HEK293T (cell line): ENCODE measurements around the gene TMEM181.
"Not testable (repeated sequence)": the region's sequence is repeated elsewhere in the genome, so short reads cannot be mapped to it uniquely, and the experiment has no call there.

Experiments
- CTCF ChIA-PET: fragments of 350-600 bp; formaldehyde crosslinking; extraction: SDS; loops from one replicate; lab custom pipeline; 2021; ENCODE audit warnings: antibody characterized with exemption, inconsistent platforms; lab: Yijun Ruan, JAX
- POLR2A ChIA-PET: fragments of 350-600 bp; formaldehyde crosslinking; extraction: SDS; loops from one replicate; lab custom pipeline; 2020; ENCODE audit warnings: antibody characterized with exemption, inconsistent platforms; lab: Yijun Ruan, JAX
- DNase-seq: peaks from one replicate; pipeline ENCODE4 v3.0.0; 2012; ENCODE audit warnings: mixed read lengths; ENCODE audit errors: extremely low spot score
- ARNT ChIP-seq: fragments of 450-650 bp; IDR thresholded peaks from 2 replicates; pipeline ENCODE4 v1.6.1; 2017; ENCODE audit warnings: mild to moderate bottlenecking
- BHLHE40 ChIP-seq: fragments of 450-650 bp; IDR thresholded peaks from 2 replicates; pipeline ENCODE4 v1.6.1; 2016; ENCODE audit warnings: mild to moderate bottlenecking, moderate library complexity, borderline replicate concordance
- CTBP1 ChIP-seq: fragments of 450-650 bp; IDR thresholded peaks from 2 replicates; pipeline ENCODE4 v1.6.1; 2016; ENCODE audit warnings: borderline replicate concordance
- ELF4 ChIP-seq: fragments of 450-650 bp; IDR thresholded peaks from 2 replicates; pipeline ENCODE4 v1.6.1; 2017; ENCODE audit warnings: antibody characterized with exemption
- FOXA1 ChIP-seq: fragments of 450-650 bp; IDR thresholded peaks from 2 replicates; pipeline ENCODE4 v1.6.1; 2016; ENCODE audit warnings: mild to moderate bottlenecking
- FOXK2 ChIP-seq: fragments of 450-650 bp; IDR thresholded peaks from 2 replicates; pipeline ENCODE4 v1.6.1; 2016; ENCODE audit warnings: mild to moderate bottlenecking
- FOXM1 ChIP-seq: fragments of 450-650 bp; IDR thresholded peaks from 2 replicates; pipeline ENCODE4 v1.6.1; 2017; ENCODE audit warnings: mild to moderate bottlenecking, borderline replicate concordance
- HDGF ChIP-seq: fragments of 450-650 bp; IDR thresholded peaks from 2 replicates; pipeline ENCODE4 v1.6.1; 2017; ENCODE audit warnings: antibody characterized with exemption, borderline replicate concordance
- L3MBTL2 ChIP-seq: fragments of 450-650 bp; conservative IDR thresholded peaks from 2 replicates; pipeline ENCODE4 v1.6.1; 2016; ENCODE audit warnings: mild to moderate bottlenecking
- LEF1 ChIP-seq: fragments of 450-650 bp; IDR thresholded peaks from 2 replicates; pipeline ENCODE4 v1.6.1; 2017; ENCODE audit warnings: mild to moderate bottlenecking, borderline replicate concordance
- NFRKB ChIP-seq: fragments of 450-650 bp; IDR thresholded peaks from 2 replicates; pipeline ENCODE4 v1.6.1; 2016; ENCODE audit warnings: mild to moderate bottlenecking, moderate library complexity
- PKNOX1 ChIP-seq: fragments of 450-650 bp; IDR thresholded peaks from 2 replicates; pipeline ENCODE4 v1.6.1; 2016
- SP1 ChIP-seq: fragments of 450-650 bp; IDR thresholded peaks from 2 replicates; pipeline ENCODE4 v1.6.1; 2017
- SUZ12 ChIP-seq: fragments of 450-650 bp; IDR thresholded peaks from 2 replicates; pipeline ENCODE4 v1.6.1; 2016; ENCODE audit warnings: mild to moderate bottlenecking
- TARDBP ChIP-seq: fragments of 450-650 bp; IDR thresholded peaks from 2 replicates; pipeline ENCODE4 v1.6.1; 2016
- ZNF384 ChIP-seq: fragments of 450-650 bp; IDR thresholded peaks from 2 replicates; pipeline ENCODE4 v1.6.1; 2016

TMEM181 gene

DNA sequence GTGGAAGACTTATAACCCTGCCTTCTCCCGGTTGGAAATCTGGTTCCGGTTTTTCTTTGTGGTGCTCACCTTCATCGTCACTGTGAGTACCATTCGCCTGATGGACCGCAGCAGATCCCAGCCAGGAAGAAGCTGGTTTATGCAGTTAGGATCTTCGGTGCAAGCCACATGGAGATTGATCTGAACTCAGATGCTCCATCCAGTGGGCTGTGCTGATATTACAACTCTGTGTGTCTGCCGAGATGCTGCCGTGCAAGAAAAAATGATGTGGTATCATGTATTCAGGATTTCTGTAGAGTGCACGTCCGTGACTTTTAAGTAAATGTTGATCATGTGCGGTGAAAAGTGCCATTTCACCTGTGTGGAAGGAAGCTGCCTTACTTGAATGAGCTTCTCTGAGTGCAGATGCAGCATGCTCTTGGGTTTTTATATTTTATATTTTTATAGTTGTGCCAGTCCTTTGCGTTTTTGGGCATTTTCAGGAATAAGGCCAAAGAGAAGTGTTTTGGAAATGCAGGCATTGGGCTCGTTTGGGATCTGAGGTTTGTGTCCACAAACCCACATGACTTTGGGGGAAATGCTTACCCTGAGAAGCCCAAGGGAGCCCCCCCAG is 45.5 kb downstream of the TMEM181 start:
- POLR2A ChIA-PET = interaction anchor here (1.0 kb wide), 1 partner anchor 391 kb away, joined by 3 read pairs; no protein-coding TSS in a partner anchor
- CTCF ChIA-PET = interaction anchor here (0.6 to 2.0 kb wide), 10 partner anchors 13 to 391 kb away, joined by 3 to 10 read pairs (median 3); partner anchors contain the start of gene TMEM181

DNA sequence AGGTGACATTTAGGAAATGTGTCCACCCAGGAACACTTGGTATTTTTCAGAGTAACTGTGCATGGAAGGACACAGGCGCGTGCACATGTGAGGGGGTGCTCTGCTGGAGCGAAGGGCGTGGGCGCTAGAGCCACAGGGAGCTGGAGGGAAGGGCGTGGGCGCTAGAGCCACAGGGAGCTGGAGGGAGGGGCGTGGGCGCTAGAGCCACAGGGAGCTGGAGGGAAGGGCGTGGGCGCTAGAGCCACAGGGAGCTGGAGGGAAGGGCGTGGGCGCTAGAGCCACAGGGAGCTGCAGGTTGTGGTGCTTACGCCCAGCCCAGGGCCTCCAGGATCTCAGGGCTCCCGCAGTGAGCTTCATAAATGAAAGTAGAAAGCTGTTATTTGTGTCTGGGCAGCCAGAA is 46.1 kb downstream of the TMEM181 start:
- CTCF ChIA-PET = interaction anchor here (1.2 to 2.0 kb wide), 4 partner anchors 18 to 392 kb away, joined by 3 to 10 read pairs (median 5); no protein-coding TSS in a partner anchor
- DNase-seq, POLR2A ChIA-PET: not testable (repeated sequence)

More for the DNA sequence above, 45.5 kb downstream of the TMEM181 start:
- TF ChIP-seq TARDBP = no peak
- TF ChIP-seq SP1 = no peak
- TF ChIP-seq PKNOX1 = no peak
- TF ChIP-seq L3MBTL2 = no peak
- no peak for TF ChIP-seq NFRKB
- TF ChIP-seq ELF4 = no peak
- TF ChIP-seq FOXA1 = no peak
- no peak for TF ChIP-seq CTBP1
- no peak for TF ChIP-seq FOXM1
- TF ChIP-seq ZNF384 = no peak
- no peak for TF ChIP-seq FOXK2
- TF ChIP-seq SUZ12 = no peak
- no peak for TF ChIP-seq HDGF
- TF ChIP-seq ARNT = no peak
- no peak for TF ChIP-seq BHLHE40
- no peak for TF ChIP-seq LEF1
- peak; percentile 84 for DNase-seq

DNA sequence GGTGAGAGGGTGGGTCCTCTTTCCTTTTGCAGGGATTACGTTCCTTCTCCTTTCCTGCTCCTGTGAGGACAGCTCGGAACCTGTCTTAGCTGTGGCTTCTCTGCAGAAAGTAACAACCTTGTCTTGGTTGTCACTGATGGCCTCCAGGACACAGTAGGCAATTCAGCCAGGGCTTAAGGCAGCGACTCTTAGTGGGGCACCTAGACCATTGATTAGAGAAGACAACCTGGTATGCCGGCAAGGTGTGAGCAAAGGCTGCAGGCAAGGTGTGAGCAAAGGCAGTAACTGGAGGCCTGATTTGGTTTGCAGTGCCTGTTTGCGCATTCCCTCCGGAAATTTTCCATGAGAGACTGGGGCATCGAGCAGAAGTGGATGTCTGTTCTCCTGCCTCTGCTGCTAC is 47.0 kb downstream of the TMEM181 start:
- no peak for DNase-seq
- TF ChIP-seq NFRKB = no peak
- no peak for TF ChIP-seq SP1
- no peak for TF ChIP-seq ELF4
- no peak for TF ChIP-seq FOXA1
- no peak for TF ChIP-seq L3MBTL2
- no peak for TF ChIP-seq CTBP1
- TF ChIP-seq ZNF384 = no peak
- no peak for TF ChIP-seq FOXK2
- no peak for TF ChIP-seq TARDBP
- CTCF ChIA-PET = interaction anchor here (1.0 to 1.7 kb wide), 2 partner anchors 386 to 392 kb away, joined by 3 to 4 read pairs; no protein-coding TSS in a partner anchor
- POLR2A ChIA-PET = no interaction called here

GRCh38 chr6:158607411-158608170 is 47.7 kb downstream of the TMEM181 start:
- DNase-seq = no peak
- TF ChIP-seq BHLHE40 (no peak), HDGF (no peak), FOXK2 (no peak), TARDBP (no peak), NFRKB (no peak), ZNF384 (no peak), FOXM1 (no peak), SUZ12 (no peak), LEF1 (no peak), FOXA1 (no peak), CTBP1 (no peak), SP1 (no peak), PKNOX1 (no peak)
- CTCF ChIA-PET = interaction anchor here (1.0 to 1.7 kb wide), 2 partner anchors 387 to 393 kb away, joined by 3 to 4 read pairs; no protein-coding TSS in a partner anchor
- POLR2A ChIA-PET = no interaction called here

- CTCF ChIA-PET = interaction anchor here (1.7 kb wide), 1 partner anchor 387 kb away, joined by 4 read pairs; no protein-coding TSS in a partner anchor
- no peak for DNase-seq
- TF ChIP-seq PKNOX1 = no peak
- no peak for TF ChIP-seq CTBP1
- TF ChIP-seq BHLHE40 = no peak
- TF ChIP-seq ARNT = no peak
- TF ChIP-seq FOXM1 = no peak
- TF ChIP-seq HDGF = no peak
- no peak for TF ChIP-seq FOXK2
- TF ChIP-seq SP1 = no peak
- no peak for TF ChIP-seq TARDBP
- POLR2A ChIA-PET = no interaction called here
Observed at GRCh38 chr6:158608221-158608620, 48.3 kb downstream of the TMEM181 start.

GRCh38 chr6:158609455-158610155 is 49.7 kb downstream of the TMEM181 start:
- POLR2A ChIA-PET = no interaction called here
- CTCF ChIA-PET = no interaction called here

More at GRCh38 chr6:158609455-158610155, 49.7 kb downstream of the TMEM181 start:
- TF ChIP-seq BHLHE40 (no peak), ELF4 (no peak), SUZ12 (no peak), FOXK2 (no peak), PKNOX1 (no peak), CTBP1 (no peak), ARNT (no peak), FOXM1 (no peak), HDGF (no peak), ZNF384 (no peak), L3MBTL2 (no peak), TARDBP (no peak), NFRKB (no peak)
- no peak for DNase-seq
